ENCODE measurements around the gene FA2H.
"Not testable (repeated sequence)": the region's sequence is repeated elsewhere in the genome, so short reads cannot be mapped to it uniquely, and the experiment has no call there.

FA2H gene

GRCh38 chr16:74770831-74771526 is 3.6 kb downstream of the FA2H start:
- DNase-seq (ENCODE audit: low read depth in 2 of 2) = no peak

- DNase-seq (ENCODE audit: low read depth in 2 of 2) = no peak
Observed at GRCh38 chr16:74769586-74770190, 4.9 kb downstream of the FA2H start.

- DNase-seq (ENCODE audit: low read depth in 2 of 2) = no peak
Observed at GRCh38 chr16:74768239-74768638, 6.4 kb downstream of the FA2H start.

- no peak for DNase-seq (ENCODE audit: low read depth in 2 of 2)
Observed at GRCh38 chr16:74767749-74768148, 6.9 kb downstream of the FA2H start.

- no peak for DNase-seq (ENCODE audit: low read depth in 2 of 2)
Observed at GRCh38 chr16:74766729-74767128, 7.9 kb downstream of the FA2H start.

- DNase-seq (ENCODE audit: low read depth in 2 of 2) = not testable (repeated sequence)
Observed at GRCh38 chr16:74764184-74764583, 10.4 kb downstream of the FA2H start.

- DNase-seq (ENCODE audit: low read depth in 2 of 2) = no peak
Observed at GRCh38 chr16:74761665-74762064, 13.0 kb downstream of the FA2H start.

GRCh38 chr16:74760007-74760767 is 14.4 kb downstream of the FA2H start:
- DNase-seq (ENCODE audit: low read depth in 2 of 2) = no peak

- no peak for DNase-seq (ENCODE audit: low read depth in 2 of 2)
Observed at GRCh38 chr16:74759564-74759963, 15.1 kb downstream of the FA2H start.

- no peak for DNase-seq (ENCODE audit: low read depth in 2 of 2)
Observed at GRCh38 chr16:74758801-74759200, 15.8 kb downstream of the FA2H start.

GRCh38 chr16:74757349-74757748 is 17.3 kb downstream of the FA2H start:
- no peak for DNase-seq (ENCODE audit: low read depth in 2 of 2)

- no peak for DNase-seq (ENCODE audit: low read depth in 2 of 2)
Observed at GRCh38 chr16:74756203-74756602, 18.4 kb downstream of the FA2H start.

- no peak for DNase-seq (ENCODE audit: low read depth in 2 of 2)
Observed at GRCh38 chr16:74753180-74753579, 21.4 kb downstream of the FA2H start.

GRCh38 chr16:74752756-74753155 is 21.9 kb downstream of the FA2H start:
- no peak for DNase-seq (ENCODE audit: low read depth in 2 of 2)

GRCh38 chr16:74752258-74752657 is 22.4 kb downstream of the FA2H start:
- no peak for DNase-seq (ENCODE audit: low read depth in 2 of 2)

- DNase-seq (ENCODE audit: low read depth in 2 of 2) = no peak
Observed at GRCh38 chr16:74751658-74752057, 23.0 kb downstream of the FA2H start.

- DNase-seq (ENCODE audit: low read depth in 2 of 2) = no peak
Observed at GRCh38 chr16:74749291-74750055, 25.1 kb downstream of the FA2H start.

- no peak for DNase-seq (ENCODE audit: low read depth in 2 of 2)
Observed at GRCh38 chr16:74748616-74749026, 26.0 kb downstream of the FA2H start.

GRCh38 chr16:74747716-74748615 is 26.7 kb downstream of the FA2H start:
- DNase-seq (ENCODE audit: low read depth in 2 of 2) = no peak

GRCh38 chr16:74745926-74746325 is 28.7 kb downstream of the FA2H start:
- DNase-seq (ENCODE audit: low read depth in 2 of 2) = no peak

- no peak for DNase-seq (ENCODE audit: low read depth in 2 of 2)
Observed at GRCh38 chr16:74745109-74745615, 29.5 kb downstream of the FA2H start.
